K562 (cell line): Measurements from ENCODE around the gene TRAF3. TPM values are rescaled to one million over a fixed set of nuclear protein-coding genes. Genes with fewer than 3 reads are reported as not detected.

Source experiments
- ATAC-seq: fragments of 200-7000 bp; cut with Tn5 transposase; 3 replicates; pipeline ENCODE4 v1.9.1; 2020; ENCODE audit warnings: moderate library complexity
- BruUV-seq: library from RNA; stranded (reverse); fragments of 400-500 nt; replicated peaks from 2 replicates; lab custom pipeline; 2021; lab: Mats Ljungman, UMichigan
- CTCF ChIA-PET: fragments of 300-600 bp; formaldehyde crosslinking; extraction: SDS; loops from one replicate; lab custom pipeline; 2021; ENCODE audit warnings: low intra/inter-chr PET ratio; lab: Yijun Ruan, JAX
- POLR2A ChIA-PET: fragments of 300-600, 350-650 bp; sonication (Branson Sonifier 250); formaldehyde crosslinking; extraction: SDS; loops from one replicate; lab custom pipeline; 2021; ENCODE audit warnings: antibody characterized with exemption, inconsistent platforms; lab: Yijun Ruan, JAX
- DNase-seq, 4 experiments: peaks; one replicate each; pipeline versions ENCODE4 v3.0.0 to v3.0.0-alpha.2; 2011 to 2018; ENCODE audit warnings: low spot score in 3 of 4, mixed read lengths in 3 of 4; ENCODE audit errors: extremely low read depth in 1 of 4
- FAIRE-seq: peaks from 2 replicates; lab custom pipeline; 2011; peaks lifted over from hg19 to GRCh38; lab: Jason Lieb, UNC
- H2AFZ ChIP-seq: 2 replicates; pipeline ENCODE4 v1.6.0; 2011; ENCODE audit warnings: low read depth, low read length, control low read depth, inconsistent platforms
- H3K27ac ChIP-seq: fragments of 200-600 bp; 3 replicates; pipeline ENCODE4 v1.8.0; 2011; ENCODE audit warnings: low read depth, mild to moderate bottlenecking, control low read depth, inconsistent platforms, low read length, moderate library complexity, mixed read lengths; ENCODE audit errors: extremely low read depth
- H3K27me3 ChIP-seq, 2 experiments: fragments of 300-600 bp in 1 of 2; 2 replicates in 1 of 2; 3 replicates in 1 of 2; pipeline versions ENCODE4 v1.6.0 to v1.8.0; 2011; ENCODE audit warnings: inconsistent platforms in 2 of 2, low read length in 2 of 2, mild to moderate bottlenecking in 1 of 2, mixed read lengths in 1 of 2, moderate library complexity in 1 of 2; ENCODE audit not compliant: control insufficient read depth in 2 of 2, insufficient read depth in 2 of 2
- H3K36me3 ChIP-seq: fragments of 300-600 bp; 3 replicates; pipeline ENCODE4 v1.8.0; 2011; ENCODE audit warnings: mild to moderate bottlenecking, low read length, inconsistent platforms; ENCODE audit not compliant: control insufficient read depth, insufficient read depth
- H3K4me1 ChIP-seq, 2 experiments: fragments of 200-600 bp in 1 of 2; replicated peaks in 1 of 2; 2 replicates in 1 of 2; 3 replicates in 1 of 2; pipeline versions ENCODE4 v1.5.1 to v1.8.0; 2011; ENCODE audit warnings: inconsistent platforms in 2 of 2, low read length in 2 of 2, mild to moderate bottlenecking in 1 of 2, mixed read lengths in 1 of 2, moderate library complexity in 1 of 2; ENCODE audit not compliant: control insufficient read depth in 2 of 2, insufficient read depth in 2 of 2
- H3K4me2 ChIP-seq: 2 replicates; pipeline ENCODE4 v1.6.1; 2011; ENCODE audit warnings: low read length, control low read depth, inconsistent platforms, mixed read lengths; ENCODE audit not compliant: insufficient read depth
- H3K4me3 ChIP-seq: fragments of 200-600 bp; sonication (generic), shearing (Covaris generic); 2 replicates; pipeline ENCODE4 v1.5.1; 2016; ENCODE audit warnings: control low read depth, inconsistent platforms
- H3K79me2 ChIP-seq: fragments of 200-600 bp; 3 replicates; pipeline ENCODE4 v1.8.0; 2011; ENCODE audit warnings: low read length, inconsistent platforms; ENCODE audit not compliant: control insufficient read depth, insufficient read depth
- H3K9ac ChIP-seq, 2 experiments: 2 replicates each; pipeline versions ENCODE4 v1.6.0 to v1.6.1; 2011; ENCODE audit warnings: low read depth in 2 of 2, low read length in 2 of 2, control low read depth in 1 of 2, inconsistent platforms in 1 of 2, mild to moderate bottlenecking in 1 of 2, mixed read lengths in 1 of 2; ENCODE audit not compliant: insufficient read depth in 1 of 2
- H3K9me1 ChIP-seq: one replicate; pipeline ENCODE4 v1.6.0; 2011; ENCODE audit warnings: inconsistent platforms, mild to moderate bottlenecking, low read length, moderate library complexity; ENCODE audit not compliant: control insufficient read depth, insufficient read depth
- H3K9me3 ChIP-seq: replicated peaks from 2 replicates; pipeline ENCODE4 v1.5.1; 2011; ENCODE audit warnings: low read depth, low read length, inconsistent platforms; ENCODE audit not compliant: control insufficient read depth, insufficient read depth
- H4K20me1 ChIP-seq: replicated peaks from 2 replicates; pipeline ENCODE4 v1.6.1; 2011; ENCODE audit warnings: low read length, inconsistent platforms, mixed read lengths; ENCODE audit not compliant: control insufficient read depth, insufficient read depth
- ASH1L ChIP-seq: fragments of 450-650 bp; IDR thresholded peaks from 2 replicates; pipeline ENCODE4 v1.6.1; 2018; ENCODE audit warnings: borderline replicate concordance, mild to moderate bottlenecking, low read depth; ENCODE audit not compliant: partially characterized antibody
- BHLHE40 ChIP-seq: IDR thresholded peaks from 2 replicates; pipeline ENCODE4 v1.6.1; 2011; ENCODE audit warnings: low read length, improper control_type of control experiment
- BRD9 ChIP-seq: fragments of 450-650 bp; IDR thresholded peaks from 2 replicates; pipeline ENCODE4 v1.6.1; 2018; ENCODE audit warnings: low read depth; ENCODE audit not compliant: partially characterized antibody
- E2F4 ChIP-seq: sonication (generic); formaldehyde crosslinking; IDR thresholded peaks from 2 replicates; pipeline ENCODE4 v1.8.0; 2022; ENCODE audit warnings: mild to moderate bottlenecking, low read depth, missing genetic modification reagents
- HMG20A ChIP-seq: fragments of 450-650 bp; formaldehyde crosslinking; conservative IDR thresholded peaks from 2 replicates; pipeline ENCODE4 v1.4.0; 2020; ENCODE audit warnings: mild to moderate bottlenecking, mixed read lengths
- MCM3 ChIP-seq: fragments of 450-650 bp; IDR thresholded peaks from 2 replicates; pipeline ENCODE4 v1.6.1; 2016
- NFATC3 ChIP-seq: fragments of 450-650 bp; IDR thresholded peaks from 2 replicates; pipeline ENCODE4 v1.6.1; 2017; ENCODE audit warnings: mild to moderate bottlenecking
- SP1 ChIP-seq: sonication (generic); formaldehyde crosslinking; IDR thresholded peaks from 2 replicates; pipeline ENCODE4 v1.8.1; 2022; ENCODE audit warnings: mild to moderate bottlenecking, missing genetic modification reagents
- SREBF1 ChIP-seq: fragments of 150-350 bp; IDR thresholded peaks from 2 replicates; pipeline ENCODE4 v1.6.1; 2014; ENCODE audit warnings: antibody characterized with exemption, low read depth, low read length, borderline replicate concordance
- WHSC1 ChIP-seq: IDR thresholded peaks from one replicate; pipeline ENCODE4 v1.6.1; 2012; ENCODE audit warnings: low read length, control low read depth, inconsistent platforms
- ZNF165 ChIP-seq: fragments of 250-450 bp; sonication (Bioruptor Pico); IDR thresholded peaks from 2 replicates; pipeline ENCODE4 v1.4.0; 2020; ENCODE audit warnings: borderline replicate concordance
- WGBS: fragments of 100-300 bp; shearing (Covaris generic); methylation state at CpG from one replicate; pipeline ENCODE4 v1.1.6; 2016; ENCODE audit warnings: low coverage, mixed read lengths; ENCODE audit not compliant: insufficient coverage; ENCODE audit errors: missing lambda C conversion rate; 5-methylcytosine and 5-hydroxymethylcytosine counted together
- in situ Hi-C: fragments of 300-500 bp; cut with MboI; formaldehyde crosslinking; loops from 4 replicates; pipeline ENCODE4 v1.15.0; 2018; ENCODE audit warnings: inconsistent platforms, mixed read lengths
- intact Hi-C: fragments of 100-400 bp; cut with micrococcal nuclease; formaldehyde crosslinking; loops from 2 replicates; pipeline ENCODE4 v1.14.2; 2022
- polyA plus RNA-seq, 8 experiments: library from polyadenylated mRNA; depleted of rRNA in 4 of 8; stranded (reverse) in 5 of 8; unstranded in 3 of 8; fragments of >200 nt; fragmentation: Nextera tagmentation in 2 of 8; fragmentation: Illumina TruSeq in 1 of 8; extraction: Ambion mirVana in 2 of 8; extraction: Trizol in 1 of 8; gene quantifications; 2 replicates each; pipeline versions ENCODE4 v1.2.1 to v1.2.3, GENCODE V29; 2011 to 2014; ENCODE audit warnings: inconsistent platforms in 1 of 8, missing spikeins in 1 of 8
- total RNA-seq, 7 experiments: library from RNA; depleted of rRNA in 6 of 7; stranded (reverse); fragments of >200 nt in 6 of 7; fragmentation: Illumina TruSeq in 2 of 7; extraction: Trizol in 2 of 7; gene quantifications; 2 replicates each; pipeline versions ENCODE4 v1.2.1 to v1.2.3, GENCODE V29; 2011 to 2021; ENCODE audit warnings: low replicate concordance in 1 of 7
- TF ChIP-seq, protein P1 (sequence below): fragments of 450-650 bp; formaldehyde crosslinking; IDR thresholded peaks from 2 replicates; pipeline ENCODE4 v1.4.0; 2022; ENCODE audit warnings: missing genetic modification characterization
- TF ChIP-seq, protein P2 (sequence below): fragments of 250-450 bp; sonication (Bioruptor Pico); IDR thresholded peaks from 2 replicates; pipeline ENCODE4 v1.8.0; 2021; ENCODE audit warnings: mild to moderate bottlenecking, moderate library complexity
- TF ChIP-seq, protein P3 (sequence below): fragments of 250-450 bp; sonication (Bioruptor Pico); IDR thresholded peaks from 2 replicates; pipeline ENCODE4 v1.4.0; 2020; ENCODE audit warnings: mild to moderate bottlenecking

Gene TRAF3
- total and polyA plus RNA-seq, 9 of the 15 experiments (the other 6 are each of a cell fraction or from before 2014, with no cell fraction given), result 0.52 to 21.3 (median 9.9) TPM

DNA sequence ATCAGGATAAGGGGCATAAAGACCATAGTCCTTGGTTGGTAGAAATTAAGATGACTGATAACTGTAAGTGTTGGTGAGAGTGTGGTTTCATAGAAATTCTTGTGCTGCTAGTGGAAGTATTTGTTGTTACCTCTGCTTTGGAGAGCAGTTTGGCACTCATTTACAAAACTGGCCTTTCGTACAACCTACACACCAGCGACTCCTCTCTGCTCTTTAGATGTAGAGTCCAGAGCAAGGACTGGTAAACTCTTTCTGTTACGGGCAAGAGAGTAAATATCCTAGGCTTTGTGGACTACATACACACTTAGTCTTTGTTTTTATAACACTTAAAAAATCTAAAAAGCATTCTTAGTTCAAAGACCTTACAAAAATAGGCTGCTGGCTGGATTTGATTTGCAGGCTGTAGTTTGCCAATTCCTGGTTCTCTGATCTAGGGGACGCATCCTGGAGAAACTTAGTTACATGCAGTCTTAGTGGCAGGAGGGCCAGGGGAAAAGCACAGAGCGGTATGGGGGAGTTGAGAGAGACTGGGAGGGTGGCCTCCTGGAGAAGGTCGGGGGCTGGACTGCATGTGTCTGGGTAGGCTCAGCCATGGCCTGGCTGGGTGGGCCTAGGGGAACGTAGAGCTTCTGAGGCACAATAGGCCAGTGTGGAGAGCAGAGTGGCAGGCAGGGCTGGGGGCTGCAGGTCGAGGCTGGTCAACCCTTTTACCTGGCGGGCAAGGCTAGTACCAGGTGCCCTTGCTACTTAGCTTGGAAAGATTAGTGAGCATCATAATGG is 89.9 kb downstream of the TRAF3 start (continued):
- TF ChIP-seq, protein P1, sequence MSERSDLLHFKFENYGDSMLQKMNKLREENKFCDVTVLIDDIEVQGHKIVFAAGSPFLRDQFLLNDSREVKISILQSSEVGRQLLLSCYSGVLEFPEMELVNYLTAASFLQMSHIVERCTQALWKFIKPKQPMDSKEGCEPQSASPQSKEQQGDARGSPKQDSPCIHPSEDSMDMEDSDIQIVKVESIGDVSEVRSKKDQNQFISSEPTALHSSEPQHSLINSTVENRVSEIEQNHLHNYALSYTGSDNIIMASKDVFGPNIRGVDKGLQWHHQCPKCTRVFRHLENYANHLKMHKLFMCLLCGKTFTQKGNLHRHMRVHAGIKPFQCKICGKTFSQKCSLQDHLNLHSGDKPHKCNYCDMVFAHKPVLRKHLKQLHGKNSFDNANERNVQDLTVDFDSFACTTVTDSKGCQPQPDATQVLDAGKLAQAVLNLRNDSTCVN, result no peak
- TF ChIP-seq, protein P2, sequence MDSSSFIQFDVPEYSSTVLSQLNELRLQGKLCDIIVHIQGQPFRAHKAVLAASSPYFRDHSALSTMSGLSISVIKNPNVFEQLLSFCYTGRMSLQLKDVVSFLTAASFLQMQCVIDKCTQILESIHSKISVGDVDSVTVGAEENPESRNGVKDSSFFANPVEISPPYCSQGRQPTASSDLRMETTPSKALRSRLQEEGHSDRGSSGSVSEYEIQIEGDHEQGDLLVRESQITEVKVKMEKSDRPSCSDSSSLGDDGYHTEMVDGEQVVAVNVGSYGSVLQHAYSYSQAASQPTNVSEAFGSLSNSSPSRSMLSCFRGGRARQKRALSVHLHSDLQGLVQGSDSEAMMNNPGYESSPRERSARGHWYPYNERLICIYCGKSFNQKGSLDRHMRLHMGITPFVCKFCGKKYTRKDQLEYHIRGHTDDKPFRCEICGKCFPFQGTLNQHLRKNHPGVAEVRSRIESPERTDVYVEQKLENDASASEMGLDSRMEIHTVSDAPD (CRISPR knock-in tag), result no peak

DNA sequence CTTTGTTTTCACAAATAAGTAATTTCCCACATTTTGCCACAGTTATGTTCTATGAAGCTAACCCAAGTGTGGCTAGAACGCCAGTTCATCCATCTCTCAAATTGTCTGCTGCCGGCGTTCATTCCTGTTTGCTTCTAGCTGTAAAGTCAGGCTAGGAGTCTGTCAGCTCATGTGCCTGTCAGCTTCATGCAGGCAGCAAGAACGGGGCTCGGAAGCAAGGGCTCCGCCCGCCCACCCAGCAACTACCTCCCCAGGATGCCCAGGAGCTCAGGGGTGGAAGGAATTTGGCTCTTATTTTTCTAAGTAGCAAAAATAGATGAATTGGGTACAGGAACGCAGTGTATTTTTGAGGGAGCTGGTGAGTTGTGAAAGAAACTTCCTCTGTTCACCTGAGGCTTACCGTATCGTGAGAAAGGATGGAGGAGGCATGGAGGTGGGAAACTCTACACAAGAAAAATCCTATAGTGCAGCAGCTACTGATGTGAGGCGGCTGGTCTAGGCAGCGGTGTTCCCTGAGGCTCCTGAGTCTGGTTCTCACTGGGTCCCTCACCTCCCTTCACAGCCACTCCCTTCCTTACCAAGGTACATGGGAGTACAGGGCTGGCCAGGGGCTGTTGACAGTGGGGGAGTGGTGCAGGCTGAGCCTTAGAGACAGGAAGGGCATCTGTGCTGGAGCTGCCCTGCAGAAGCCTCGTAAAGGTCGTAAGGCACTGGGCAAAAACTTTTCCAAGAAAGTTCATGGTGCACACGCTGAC is 90.8 kb downstream of the TRAF3 start:
- 88% methylated on average over 13 of the region's 15 CpGs for WGBS
- intact Hi-C loops, result no loop called here
- no peak for TF ChIP-seq ASH1L
- no peak for TF ChIP-seq NFATC3
- TF ChIP-seq BHLHE40, result no peak
- TF ChIP-seq HMG20A, result no peak
- TF ChIP-seq E2F4 (CRISPR knock-in tag), result no peak
- TF ChIP-seq SREBF1, result no peak
- no peak for TF ChIP-seq SP1 (CRISPR knock-in tag)
- TF ChIP-seq ZNF165, result no peak
- no peak for TF ChIP-seq BRD9
- TF ChIP-seq WHSC1, result no peak
- no peak for TF ChIP-seq MCM3
- TF ChIP-seq, protein P3, sequence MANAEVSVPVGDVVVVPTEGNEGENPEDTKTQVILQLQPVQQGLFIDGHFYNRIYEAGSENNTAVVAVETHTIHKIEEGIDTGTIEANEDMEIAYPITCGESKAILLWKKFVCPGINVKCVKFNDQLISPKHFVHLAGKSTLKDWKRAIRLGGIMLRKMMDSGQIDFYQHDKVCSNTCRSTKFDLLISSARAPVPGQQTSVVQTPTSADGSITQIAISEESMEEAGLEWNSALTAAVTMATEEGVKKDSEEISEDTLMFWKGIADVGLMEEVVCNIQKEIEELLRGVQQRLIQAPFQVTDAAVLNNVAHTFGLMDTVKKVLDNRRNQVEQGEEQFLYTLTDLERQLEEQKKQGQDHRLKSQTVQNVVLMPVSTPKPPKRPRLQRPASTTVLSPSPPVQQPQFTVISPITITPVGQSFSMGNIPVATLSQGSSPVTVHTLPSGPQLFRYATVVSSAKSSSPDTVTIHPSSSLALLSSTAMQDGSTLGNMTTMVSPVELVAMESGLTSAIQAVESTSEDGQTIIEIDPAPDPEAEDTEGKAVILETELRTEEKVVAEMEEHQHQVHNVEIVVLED (CRISPR knock-in tag), result no peak

More for the DNA sequence above, 90.8 kb downstream of the TRAF3 start:
- ChIA-PET POLR2A (interaction anchor here (0.7 kb wide), 1 partner anchor 9 kb away, joined by 3 read pairs; no protein-coding TSS in a partner anchor), CTCF (no interaction called here)
- Histone ChIP-seq H3K27ac (no peak overlapping the region), H3K4me1 (no peaks in the 10 kb centered on the region), H3K9me3 (no peaks in the 10 kb centered on the region), H3K27me3 (no peaks in the 10 kb centered on the region), H3K4me3 (no peak overlapping the region), H3K79me2 (peaks cover 3% of the 10 kb centered on the region; the same call in 1 of the 3 replicates), H3K36me3 (peaks cover 17% of the 10 kb centered on the region; the same call in 2 of the 3 replicates), H3K9ac (no peak overlapping the region), H2AFZ (no peak overlapping the region), H3K4me2 (no peak overlapping the region), H4K20me1 (no peaks in the 10 kb centered on the region), H3K9me1 (no peaks in the 10 kb centered on the region)
- BruUV-seq, result no TSS peak
- in situ Hi-C loops, result no loop called here
- DNase-seq (no peak), ATAC-seq (no peak), FAIRE-seq (no peak)
